ENCODE data around the gene BUB1B. TPM values are rescaled to one million over a fixed set of nuclear protein-coding genes. Genes with fewer than 3 reads are reported as not detected.

Gene BUB1B
- total RNA-seq, 1 experiment from 2014 or later: 92.9 TPM

DNA sequence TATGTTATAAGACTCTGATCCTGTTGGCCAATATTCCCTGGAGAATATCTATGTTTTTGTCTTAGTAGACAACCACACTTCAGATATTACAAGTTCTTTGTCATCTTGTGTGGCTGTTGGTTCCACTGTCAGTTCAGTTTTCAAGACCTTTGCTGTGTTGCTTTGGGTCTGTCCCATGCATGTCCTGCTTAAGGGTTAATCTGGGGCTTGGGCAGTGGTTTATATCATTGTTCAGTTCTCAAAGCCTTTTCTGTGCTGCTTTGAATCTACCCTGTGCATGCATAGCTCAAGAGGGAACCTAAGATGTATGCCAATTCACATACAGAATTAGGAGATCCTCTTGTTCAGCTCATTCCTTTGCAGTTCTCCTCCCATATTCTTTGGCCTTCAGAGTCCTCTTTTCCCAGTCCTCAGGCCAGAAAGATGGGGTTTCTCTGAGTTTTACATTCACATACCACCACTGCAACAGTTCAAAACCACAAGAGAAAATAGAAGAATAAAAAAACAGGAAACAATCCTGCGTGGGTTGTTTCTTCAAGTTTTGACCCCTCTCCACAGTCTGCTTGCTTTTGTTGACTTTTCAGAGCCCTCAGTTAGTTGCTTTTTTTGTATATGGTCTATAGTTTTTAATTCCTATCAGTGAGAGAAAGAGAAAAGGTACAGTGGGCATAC, 21.6 kb downstream of the BUB1B start:
- RAD21 ChIA-PET (ENCODE audit: low non-redundant PET in 1 of 2, low total read pairs in 2 of 2, uncharacterized antibody in 2 of 2, unreplicated experiment in 2 of 2): no interaction called here
- DNase-seq (ENCODE audit: low read depth, low spot score): no peak
- TF ChIP-seq, protein P1, sequence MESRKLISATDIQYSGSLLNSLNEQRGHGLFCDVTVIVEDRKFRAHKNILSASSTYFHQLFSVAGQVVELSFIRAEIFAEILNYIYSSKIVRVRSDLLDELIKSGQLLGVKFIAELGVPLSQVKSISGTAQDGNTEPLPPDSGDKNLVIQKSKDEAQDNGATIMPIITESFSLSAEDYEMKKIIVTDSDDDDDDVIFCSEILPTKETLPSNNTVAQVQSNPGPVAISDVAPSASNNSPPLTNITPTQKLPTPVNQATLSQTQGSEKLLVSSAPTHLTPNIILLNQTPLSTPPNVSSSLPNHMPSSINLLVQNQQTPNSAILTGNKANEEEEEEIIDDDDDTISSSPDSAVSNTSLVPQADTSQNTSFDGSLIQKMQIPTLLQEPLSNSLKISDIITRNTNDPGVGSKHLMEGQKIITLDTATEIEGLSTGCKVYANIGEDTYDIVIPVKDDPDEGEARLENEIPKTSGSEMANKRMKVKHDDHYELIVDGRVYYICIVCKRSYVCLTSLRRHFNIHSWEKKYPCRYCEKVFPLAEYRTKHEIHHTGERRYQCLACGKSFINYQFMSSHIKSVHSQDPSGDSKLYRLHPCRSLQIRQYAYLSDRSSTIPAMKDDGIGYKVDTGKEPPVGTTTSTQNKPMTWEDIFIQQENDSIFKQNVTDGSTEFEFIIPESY (IDR thresholded peaks at IDR 0.05; ENCODE audit: extremely low read depth, insufficient replicate concordance, low read length): no peak
- TF ChIP-seq CBX3 (IDR thresholded peaks at IDR 0.05; ENCODE audit: low read depth): no peak
- TF ChIP-seq ELF1 (IDR thresholded peaks at IDR 0.05; ENCODE audit: borderline replicate concordance, low read depth): no peak
- TF ChIP-seq CEBPB (IDR thresholded peaks at IDR 0.05; ENCODE audit: low read depth): no peak
- TF ChIP-seq, protein P2, sequence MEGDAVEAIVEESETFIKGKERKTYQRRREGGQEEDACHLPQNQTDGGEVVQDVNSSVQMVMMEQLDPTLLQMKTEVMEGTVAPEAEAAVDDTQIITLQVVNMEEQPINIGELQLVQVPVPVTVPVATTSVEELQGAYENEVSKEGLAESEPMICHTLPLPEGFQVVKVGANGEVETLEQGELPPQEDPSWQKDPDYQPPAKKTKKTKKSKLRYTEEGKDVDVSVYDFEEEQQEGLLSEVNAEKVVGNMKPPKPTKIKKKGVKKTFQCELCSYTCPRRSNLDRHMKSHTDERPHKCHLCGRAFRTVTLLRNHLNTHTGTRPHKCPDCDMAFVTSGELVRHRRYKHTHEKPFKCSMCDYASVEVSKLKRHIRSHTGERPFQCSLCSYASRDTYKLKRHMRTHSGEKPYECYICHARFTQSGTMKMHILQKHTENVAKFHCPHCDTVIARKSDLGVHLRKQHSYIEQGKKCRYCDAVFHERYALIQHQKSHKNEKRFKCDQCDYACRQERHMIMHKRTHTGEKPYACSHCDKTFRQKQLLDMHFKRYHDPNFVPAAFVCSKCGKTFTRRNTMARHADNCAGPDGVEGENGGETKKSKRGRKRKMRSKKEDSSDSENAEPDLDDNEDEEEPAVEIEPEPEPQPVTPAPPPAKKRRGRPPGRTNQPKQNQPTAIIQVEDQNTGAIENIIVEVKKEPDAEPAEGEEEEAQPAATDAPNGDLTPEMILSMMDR (IDR thresholded peaks at IDR 0.05 in 2 of 3, conservative IDR thresholded peaks at IDR 0.05 in 1 of 3; ENCODE audit: borderline replicate concordance in 1 of 3, insufficient read depth in 1 of 3, low read depth in 2 of 3, low read length in 2 of 3): no peak
- TF ChIP-seq, protein P3, sequence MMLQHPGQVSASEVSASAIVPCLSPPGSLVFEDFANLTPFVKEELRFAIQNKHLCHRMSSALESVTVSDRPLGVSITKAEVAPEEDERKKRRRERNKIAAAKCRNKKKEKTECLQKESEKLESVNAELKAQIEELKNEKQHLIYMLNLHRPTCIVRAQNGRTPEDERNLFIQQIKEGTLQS (IDR thresholded peaks at IDR 0.05): no peak
- TF ChIP-seq, protein P4, sequence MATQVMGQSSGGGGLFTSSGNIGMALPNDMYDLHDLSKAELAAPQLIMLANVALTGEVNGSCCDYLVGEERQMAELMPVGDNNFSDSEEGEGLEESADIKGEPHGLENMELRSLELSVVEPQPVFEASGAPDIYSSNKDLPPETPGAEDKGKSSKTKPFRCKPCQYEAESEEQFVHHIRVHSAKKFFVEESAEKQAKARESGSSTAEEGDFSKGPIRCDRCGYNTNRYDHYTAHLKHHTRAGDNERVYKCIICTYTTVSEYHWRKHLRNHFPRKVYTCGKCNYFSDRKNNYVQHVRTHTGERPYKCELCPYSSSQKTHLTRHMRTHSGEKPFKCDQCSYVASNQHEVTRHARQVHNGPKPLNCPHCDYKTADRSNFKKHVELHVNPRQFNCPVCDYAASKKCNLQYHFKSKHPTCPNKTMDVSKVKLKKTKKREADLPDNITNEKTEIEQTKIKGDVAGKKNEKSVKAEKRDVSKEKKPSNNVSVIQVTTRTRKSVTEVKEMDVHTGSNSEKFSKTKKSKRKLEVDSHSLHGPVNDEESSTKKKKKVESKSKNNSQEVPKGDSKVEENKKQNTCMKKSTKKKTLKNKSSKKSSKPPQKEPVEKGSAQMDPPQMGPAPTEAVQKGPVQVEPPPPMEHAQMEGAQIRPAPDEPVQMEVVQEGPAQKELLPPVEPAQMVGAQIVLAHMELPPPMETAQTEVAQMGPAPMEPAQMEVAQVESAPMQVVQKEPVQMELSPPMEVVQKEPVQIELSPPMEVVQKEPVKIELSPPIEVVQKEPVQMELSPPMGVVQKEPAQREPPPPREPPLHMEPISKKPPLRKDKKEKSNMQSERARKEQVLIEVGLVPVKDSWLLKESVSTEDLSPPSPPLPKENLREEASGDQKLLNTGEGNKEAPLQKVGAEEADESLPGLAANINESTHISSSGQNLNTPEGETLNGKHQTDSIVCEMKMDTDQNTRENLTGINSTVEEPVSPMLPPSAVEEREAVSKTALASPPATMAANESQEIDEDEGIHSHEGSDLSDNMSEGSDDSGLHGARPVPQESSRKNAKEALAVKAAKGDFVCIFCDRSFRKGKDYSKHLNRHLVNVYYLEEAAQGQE (IDR thresholded peaks at IDR 0.05; ENCODE audit: low read depth): no peak
- TF ChIP-seq SRF (IDR thresholded peaks at IDR 0.05; ENCODE audit: low read depth): no peak
- TF ChIP-seq POLR2A (IDR thresholded peaks at IDR 0.05; ENCODE audit: borderline replicate concordance, extremely low read depth, insufficient read depth, insufficient read length): no peak
- TF ChIP-seq ZNF274 (IDR thresholded peaks at IDR 0.05; ENCODE audit: low read depth, low read length): no peak
- TF ChIP-seq SP1 (IDR thresholded peaks at IDR 0.05; ENCODE audit: low read depth): no peak
- TF ChIP-seq EZH2phosphoT487 (IDR thresholded peaks at IDR 0.05; ENCODE audit: borderline replicate concordance): no peak
- no peak for TF ChIP-seq FOSL1 (IDR thresholded peaks at IDR 0.05; ENCODE audit: low read depth)
- TF ChIP-seq JUND (IDR thresholded peaks at IDR 0.05): no peak
- no TSS peak for BruUV-seq (replicated peaks)
- Histone ChIP-seq H4K20me1 (ENCODE audit: insufficient read depth) (no peaks in the 10 kb centered on the region; the same call in 1 of the 2 replicates), H3K27me3 (ENCODE audit: insufficient read depth, low read length) (no peaks in the 10 kb centered on the region), H3K9me2 (ENCODE audit: insufficient read depth) (no peaks in the 10 kb centered on the region), H3K4me3 (replicated peaks in 1 of 2; ENCODE audit: low read depth in 1 of 2, low read length in 2 of 2) (no peak overlapping the region), H3K36me3 (ENCODE audit: control insufficient read depth in 1 of 2, insufficient read depth in 2 of 2, low read length in 2 of 2) (peaks cover 20 to 33% of the 10 kb centered on the region in 2 experiments), H3K27ac (ENCODE audit: low read depth, low read length) (no peak overlapping the region), H2AFZ (ENCODE audit: low read depth, low read length, poor library complexity, severe bottlenecking) (no peak overlapping the region), H3K9me3 (ENCODE audit: control insufficient read depth in 1 of 2, insufficient read depth in 1 of 2, low read depth in 1 of 2, low read length in 2 of 2) (no peaks in the 10 kb centered on the region), H3K79me2 (ENCODE audit: insufficient read depth, low read length) (peaks cover 58% of the 10 kb centered on the region), H3K9ac (ENCODE audit: low read length) (no peak overlapping the region), H3K4me1 (ENCODE audit: control insufficient read depth in 1 of 2, insufficient read depth in 2 of 2, low read length in 2 of 2) (no peaks in the 10 kb centered on the region), H3K4me2 (ENCODE audit: low read length) (no peak overlapping the region)
- POLR2A ChIA-PET: interaction anchor here (0.6 kb wide), 1 partner anchor 8 kb away, joined by 4 read pairs; no protein-coding TSS in a partner anchor
- no peak for ATAC-seq
- CTCF ChIA-PET: no interaction called here
- intact Hi-C loops (cut with micrococcal nuclease): no loop called here

All from HCT116 (cell line).